Right hindlimb (tissue), 1 donor: ENCODE results near the gene ZP1.
A peak's percentile ranks its signal among the peaks of the same experiment; 100 is the strongest.
"Not testable (repeated sequence)": the region's sequence is repeated elsewhere in the genome, so short reads cannot be mapped to it uniquely, and the experiment has no call there.

ENCODE experiments used
- DNase-seq: peaks from one replicate; pipeline ENCODE4 v3.0.0-alpha.2; 2018

ZP1 gene

DNA sequence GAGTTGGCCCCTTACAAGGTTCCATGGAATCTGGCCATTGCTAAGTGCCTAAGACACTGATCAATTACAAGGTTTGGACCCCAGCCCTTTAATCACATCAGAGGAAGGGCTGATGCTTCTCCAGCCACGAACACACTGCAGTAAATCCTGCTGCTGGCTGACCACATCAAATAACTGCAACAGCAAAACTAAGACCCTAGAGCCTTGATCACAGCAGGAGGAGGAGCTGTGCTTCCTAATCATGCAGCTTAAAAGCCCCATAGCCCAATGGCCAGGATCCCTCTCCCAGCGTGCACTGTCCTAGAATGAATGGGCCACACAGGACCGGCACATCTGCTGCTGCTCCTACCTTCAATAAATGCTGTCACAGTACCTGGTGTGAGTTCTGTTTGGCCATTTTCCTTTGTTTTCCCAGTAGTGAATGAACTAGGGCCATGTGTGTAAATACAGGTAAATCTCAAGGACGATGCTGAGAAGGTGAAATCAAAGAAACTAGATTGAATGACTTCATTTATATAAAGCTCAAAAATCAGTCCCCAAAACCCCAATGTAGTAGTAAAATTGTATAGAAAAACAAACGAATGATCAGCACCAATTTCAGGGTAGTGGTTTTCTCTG, 12.7 kb downstream of the ZP1 start:
- no peak for DNase-seq

DNA sequence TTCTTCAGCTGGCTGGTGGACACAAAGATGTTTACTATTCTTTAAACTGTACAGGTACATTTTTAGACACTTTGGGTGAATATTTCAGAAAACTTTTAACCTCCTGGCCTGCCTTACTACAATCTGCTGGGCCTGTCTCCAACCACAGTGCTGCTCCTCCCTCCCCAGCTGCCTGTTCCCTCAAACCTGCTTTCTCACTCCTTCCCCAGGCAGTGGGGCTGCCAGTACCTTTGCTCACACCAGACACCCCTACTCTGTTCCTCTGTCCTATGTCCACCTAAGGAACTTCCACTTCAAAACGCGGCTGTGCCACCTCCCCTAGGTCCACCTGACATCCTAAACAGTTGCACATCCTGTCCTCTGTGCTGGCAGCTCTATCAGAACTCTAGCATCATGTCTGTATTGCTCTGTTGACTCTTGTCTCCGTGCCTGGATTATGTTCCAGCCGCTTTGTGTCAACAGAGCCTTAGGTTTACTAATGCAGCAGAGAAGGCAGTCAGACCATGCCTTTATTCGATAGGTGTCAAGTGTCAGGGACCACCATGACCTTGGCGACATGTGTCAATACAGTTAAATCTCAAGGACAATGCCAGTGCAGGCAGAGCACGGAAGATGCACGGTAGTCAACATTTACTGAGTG, 13.4 kb downstream of the ZP1 start:
- no peak for DNase-seq

DNA sequence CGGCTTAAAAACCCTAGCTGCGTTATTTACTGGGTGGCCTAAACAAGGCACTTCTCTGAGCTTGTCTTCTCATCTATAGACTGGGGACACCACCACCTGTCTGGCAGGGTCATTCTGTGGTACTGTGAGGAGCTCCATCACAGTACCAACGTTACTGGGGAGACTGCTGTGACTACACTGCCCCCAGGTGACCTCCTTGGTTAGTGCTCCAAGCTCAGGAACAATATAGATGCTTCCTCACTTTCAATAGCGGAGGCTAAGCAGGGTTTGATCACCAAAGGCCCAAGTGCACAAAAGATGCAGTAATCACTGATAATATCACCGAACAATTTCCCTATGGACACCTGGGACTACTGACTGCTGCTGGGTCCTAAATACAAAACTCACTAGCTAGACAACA, 20.2 kb downstream of the ZP1 start:
- no peak for DNase-seq

DNA sequence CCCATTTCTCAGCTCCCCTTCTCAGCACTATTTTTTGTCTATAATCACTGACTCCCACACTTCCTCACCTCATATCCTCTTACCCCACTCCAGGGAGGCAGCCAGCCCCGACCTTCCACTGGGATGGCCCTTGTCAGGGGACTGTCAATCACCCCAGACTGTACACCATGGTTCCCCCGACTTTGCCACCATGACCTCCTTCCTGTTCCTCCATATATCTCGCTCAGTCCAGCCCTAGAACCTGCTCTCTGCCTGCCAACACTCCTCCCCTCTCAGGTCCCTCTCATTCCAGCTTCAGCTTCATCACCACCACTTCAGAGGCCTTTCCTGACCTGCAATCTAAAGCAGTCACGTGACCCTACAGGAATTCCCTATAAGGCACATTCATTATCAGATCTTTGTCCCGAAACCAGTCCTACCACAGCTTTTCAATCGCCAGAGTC, 22.5 kb downstream of the ZP1 start:
- no peak for DNase-seq

DNA sequence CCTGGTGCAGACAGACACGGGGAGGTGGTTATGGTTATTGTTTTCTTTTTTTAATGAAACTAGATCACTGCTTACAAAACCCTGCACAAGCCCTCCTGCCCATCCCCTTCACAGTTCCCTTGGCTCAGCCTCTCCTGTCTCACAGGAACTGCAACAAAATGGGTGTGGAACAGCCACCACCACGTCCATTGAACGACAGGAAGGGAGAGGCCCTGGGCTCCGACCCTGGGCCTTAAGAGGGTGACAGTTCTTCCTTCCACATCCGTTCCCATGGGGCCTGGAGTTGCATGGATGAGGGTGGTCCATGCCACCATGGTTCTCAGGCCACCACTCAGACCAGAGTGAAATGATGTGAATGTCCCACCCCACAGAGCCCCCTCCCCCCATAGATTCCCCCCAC, 23.4 kb downstream of the ZP1 start:
- no peak for DNase-seq

DNA sequence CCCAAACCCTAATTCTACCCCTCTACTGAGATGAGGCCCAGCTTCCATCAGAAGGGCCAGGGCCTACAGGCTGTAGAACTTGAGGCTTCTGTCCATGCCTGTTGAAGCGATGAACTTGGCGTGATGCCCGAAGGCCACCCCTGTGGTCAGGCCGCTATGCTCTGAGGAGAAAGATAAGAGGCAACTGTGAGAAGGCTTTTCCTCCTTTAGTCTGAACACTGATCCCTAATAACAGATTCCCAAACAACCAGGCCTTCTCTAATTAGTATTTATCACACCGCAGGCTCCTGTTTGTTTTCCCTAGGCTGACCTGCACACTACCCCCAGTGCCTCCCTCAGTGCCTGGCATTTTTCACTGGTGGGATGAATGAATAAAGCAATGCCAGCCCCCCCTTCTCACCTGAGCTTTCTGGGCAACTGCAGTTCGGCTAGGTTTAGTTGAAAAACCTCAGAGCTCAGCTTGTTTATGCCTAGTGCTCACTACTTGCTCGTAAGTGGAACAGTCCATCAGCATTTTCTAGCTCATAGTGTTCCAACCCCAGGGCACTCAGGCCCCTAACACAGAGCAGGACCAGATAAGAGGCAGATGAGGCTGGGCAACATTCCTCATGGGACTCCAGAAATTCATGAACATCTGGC, 23.9 kb downstream of the ZP1 start:
- no peak for DNase-seq

DNA sequence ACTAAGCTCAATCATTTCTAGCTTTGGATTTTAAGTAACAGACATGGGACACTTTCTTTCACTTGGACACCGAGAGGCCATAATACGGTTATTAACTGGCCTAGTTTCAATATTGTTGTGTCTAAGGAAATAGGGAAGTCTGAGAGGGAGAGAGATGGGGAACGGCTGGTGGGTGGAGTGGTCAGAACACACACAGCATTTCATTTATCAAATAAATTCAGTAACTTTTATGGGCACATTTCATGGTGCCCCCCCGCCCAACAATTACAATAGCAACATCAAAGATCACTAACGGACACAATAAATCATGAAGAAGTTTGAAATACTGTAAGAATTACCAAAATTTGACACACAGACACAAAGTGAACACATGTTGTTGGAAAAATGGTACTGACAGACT, 28.3 kb downstream of the ZP1 start:
- DNase-seq: no peak

DNA sequence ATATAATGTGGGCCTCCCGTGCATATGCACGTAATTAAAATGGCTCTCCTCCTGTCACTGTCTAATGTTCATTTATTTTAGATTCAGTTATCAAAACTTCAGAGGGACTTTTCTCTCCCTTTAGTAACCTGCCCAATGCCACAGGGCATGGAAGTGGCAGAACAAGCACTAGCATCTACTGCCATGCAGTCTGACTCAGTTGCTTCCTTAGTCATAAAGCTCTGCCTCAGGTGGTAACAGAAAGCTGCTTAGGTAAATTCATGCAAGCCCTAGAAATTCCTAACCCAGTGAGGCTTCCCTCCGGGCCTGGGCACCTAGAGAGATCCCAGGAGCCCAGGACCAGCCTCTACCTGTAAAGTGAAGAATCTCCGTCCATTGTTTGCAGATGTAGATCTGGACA, 30.2 kb downstream of the ZP1 start:
- DNase-seq: no peak

DNA sequence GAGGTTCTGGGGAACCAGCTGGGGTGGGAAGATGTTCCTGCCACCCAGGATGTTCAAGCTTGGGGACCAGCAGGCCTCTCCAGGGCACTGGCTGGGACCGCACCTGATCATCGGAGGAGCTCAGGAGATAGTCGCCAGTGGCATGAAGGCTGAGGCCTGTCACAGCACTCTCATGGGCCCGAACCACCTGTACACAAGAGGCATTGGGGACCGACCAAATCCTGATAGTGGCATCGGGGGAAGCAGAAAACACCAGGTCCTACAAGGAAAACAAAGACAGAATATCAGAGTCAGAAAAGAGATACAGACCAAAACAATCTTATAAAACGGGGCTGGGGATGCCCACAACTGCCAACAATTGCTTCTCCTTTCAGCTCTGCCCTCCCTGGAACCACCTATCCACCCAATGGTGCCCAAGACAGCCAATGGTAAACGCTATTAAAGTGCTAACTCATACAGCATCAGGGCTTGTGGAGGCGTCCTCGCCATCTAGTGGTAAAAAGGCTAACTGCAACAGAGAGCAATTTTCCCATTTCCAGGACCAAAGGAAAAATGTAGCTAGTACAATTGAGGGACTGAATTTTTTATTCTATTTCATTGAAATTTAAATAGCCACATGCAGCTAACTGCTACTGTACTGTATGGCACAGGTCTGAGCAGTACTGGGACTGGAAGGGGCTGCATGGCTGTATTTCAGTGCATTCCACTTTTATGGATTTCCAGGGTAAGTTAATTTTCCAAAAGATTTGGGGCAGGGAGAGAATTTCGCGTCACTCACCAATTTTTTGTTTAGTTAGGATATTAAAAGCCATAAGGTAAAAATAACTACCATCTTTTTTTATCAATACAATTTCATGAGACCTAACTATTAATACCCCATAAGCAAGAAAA, 31.9 kb downstream of the ZP1 start:
- peak; percentile 43 for DNase-seq

DNA sequence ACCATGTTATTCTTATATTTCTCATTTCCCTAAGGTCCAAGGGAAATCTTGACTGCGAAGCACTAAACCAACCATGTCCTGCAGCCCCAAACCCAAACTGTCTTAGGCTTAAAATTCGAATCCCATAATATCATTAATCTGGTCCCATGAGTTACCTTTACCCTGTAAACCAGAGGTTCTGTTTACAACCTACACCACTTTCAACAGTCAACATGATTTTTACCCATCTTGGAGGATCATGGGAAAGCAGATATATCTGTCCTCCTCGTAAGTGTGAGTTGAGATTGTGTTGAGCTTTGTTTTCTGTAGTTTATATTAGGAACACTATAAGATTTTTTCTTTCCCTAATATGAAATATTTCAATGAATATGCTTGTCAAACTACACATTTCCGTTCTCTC, 32.6 kb downstream of the ZP1 start:
- no peak for DNase-seq

DNA sequence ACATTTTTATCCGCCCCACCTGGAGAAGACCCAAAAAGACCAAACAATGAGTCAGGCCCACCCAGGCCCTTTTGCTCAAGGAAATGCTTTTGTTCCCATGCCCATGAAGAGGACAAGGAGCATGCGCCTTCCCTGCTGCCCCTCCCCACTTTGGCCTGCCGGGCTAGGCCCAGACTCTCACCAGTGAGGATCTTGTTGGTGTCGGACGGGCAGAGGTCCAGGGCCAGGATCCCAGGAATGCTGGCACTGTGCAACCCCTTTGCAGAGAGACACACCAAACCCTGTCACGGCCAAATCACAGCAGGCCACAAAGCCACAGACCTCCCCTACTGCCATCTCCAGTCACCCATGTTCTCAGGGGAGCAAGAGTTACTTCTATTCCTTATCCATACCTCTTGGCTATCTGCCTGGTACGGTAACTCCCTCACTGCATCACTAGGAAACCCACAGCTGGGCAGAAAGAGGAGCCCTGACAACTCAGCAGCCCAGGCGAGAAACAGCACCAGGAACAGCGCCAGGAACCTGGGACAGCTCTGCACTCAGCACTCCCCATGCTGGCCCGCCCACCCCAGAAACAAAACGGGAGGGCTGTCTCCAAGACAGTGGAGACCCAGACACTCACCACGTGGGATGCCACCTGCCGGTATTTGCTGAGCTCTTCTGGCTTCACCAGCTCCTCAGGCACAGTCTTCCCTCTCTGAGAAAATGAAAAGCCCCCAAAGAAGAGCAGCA, 33.5 kb downstream of the ZP1 start:
- DNase-seq: no peak

DNA sequence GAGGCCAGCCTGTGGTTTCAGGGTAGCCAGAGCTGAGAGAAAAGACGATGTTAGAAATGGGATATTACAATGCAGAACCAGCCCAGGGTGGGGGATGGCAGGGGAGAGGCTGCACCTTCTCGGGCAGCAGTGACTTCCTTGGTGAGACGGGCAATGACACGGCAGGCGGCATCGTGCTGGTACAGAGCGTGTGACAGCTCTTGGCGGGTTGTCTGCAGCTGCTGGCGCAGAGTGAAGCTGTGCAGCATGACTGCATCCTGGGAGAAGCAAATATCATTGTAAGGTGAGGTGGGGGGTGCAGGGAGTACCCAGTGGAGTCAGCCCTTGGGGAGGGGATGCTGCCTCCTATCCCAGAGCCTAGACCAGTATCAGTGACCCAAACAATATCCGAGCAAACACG, 35.3 kb downstream of the ZP1 start:
- DNase-seq: no peak

DNA sequence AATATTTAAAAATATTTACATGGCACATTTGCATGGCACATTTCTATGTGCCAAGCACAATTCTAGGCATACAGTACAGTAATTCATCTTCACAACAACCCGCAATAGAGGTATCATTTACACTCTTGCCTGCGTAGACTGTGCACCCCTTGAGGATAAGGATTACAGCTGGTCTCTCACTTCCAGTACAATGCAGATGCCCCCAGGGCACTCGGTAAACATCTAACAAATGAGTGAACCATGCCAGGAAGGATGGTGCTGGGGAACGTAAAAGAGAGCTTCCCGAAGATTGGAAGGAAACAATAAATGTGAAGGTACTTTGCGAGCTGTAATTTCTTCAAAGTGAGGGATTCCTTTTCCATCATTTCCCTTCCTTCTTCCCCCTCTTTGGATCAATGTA, 37.7 kb downstream of the ZP1 start:
- no peak for DNase-seq

DNA sequence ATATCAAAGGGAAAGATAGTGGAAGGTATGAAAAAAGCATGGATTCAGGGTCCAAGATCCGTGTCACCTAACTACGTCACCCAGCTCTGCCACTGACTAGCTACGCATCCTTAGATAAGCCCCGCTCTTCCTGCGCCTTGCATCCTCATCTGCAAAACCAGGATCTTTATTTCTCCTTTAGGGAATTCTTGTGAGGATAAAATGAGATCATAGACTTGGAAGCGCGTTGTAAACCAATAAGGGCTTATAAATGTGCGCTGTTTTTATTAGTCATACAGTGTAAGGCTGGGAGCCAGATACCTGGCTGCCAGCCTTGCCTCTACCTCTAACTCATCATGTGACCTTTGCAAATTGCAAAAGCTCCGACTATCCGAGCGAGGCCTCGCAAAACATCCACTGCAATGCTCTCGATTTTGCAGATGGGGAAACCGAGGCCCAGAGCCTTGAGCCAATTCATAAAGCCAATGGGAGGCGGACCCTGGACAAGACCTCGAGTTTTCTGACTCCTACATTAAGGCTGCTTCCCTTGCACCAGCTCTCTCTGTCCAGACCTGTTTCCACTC, 38.3 kb downstream of the ZP1 start:
- no peak for DNase-seq

DNA sequence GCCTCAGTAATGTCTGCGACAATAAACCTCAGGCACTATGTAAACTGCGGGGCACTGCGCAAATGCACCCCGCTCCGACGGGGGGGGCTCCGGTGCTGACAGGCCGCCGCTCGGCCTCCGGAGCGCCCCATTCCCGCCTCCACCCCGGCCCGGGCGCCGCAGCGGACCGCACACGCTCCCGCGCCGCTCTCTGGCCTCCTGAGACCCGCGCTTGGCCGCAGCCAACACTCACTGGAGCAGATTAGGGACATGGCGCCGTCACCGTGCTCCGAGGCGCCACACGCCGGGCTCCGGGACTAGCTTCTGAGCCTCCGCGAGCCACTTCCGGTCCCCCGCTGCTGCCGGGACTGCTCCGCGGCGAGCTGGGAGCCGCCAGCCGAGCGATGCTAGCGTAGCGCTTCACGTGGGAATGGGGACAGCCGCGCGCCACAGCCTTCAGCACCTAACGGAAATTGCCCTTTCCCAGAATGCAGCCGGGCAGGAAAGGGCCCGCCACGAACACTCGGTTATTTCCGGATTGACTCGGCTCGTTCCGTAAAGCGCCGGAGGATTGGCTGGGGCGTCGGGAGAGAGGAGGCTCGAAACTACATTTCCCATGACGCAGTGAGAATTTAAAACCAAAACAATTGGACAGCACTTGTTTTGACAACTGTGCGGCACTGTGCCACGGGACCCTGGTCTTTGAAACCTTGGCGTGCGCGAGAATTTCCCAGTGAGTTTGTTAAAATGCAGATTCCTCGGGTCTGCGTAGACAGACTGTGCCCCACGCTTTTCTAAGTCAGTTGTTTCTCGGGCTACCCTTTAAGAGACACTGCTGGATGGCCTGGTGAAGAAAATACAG, 39.0 kb downstream of the ZP1 start, which contains the start of gene PRPF19:
Gene PRPF19, minus strand, starts transcription at position 454 of the 841 bp plus-strand sequence. Its CDS starts 203 bp downstream, at position 251.
- peak; percentile 99 for DNase-seq

DNA sequence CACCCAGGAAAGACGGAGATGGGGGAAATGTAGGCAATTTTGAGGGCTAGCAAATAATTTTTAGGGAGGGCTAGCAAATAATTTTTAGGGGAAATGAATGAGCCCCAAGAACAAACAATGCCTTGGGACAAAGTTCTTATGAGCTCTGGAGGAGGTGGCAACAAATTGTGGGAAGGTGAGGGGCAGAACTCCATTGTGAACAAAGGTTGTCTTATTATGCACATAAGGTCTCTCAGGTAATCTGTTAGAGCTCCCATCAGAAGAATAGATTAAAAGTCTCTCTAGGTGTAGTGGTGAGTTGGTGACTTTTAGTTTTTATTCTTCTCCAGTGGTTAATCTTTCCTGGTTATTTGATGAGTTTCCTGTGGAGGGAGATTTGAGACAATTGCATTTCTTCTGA, 41.5 kb downstream of the ZP1 start:
- DNase-seq: no peak

DNA sequence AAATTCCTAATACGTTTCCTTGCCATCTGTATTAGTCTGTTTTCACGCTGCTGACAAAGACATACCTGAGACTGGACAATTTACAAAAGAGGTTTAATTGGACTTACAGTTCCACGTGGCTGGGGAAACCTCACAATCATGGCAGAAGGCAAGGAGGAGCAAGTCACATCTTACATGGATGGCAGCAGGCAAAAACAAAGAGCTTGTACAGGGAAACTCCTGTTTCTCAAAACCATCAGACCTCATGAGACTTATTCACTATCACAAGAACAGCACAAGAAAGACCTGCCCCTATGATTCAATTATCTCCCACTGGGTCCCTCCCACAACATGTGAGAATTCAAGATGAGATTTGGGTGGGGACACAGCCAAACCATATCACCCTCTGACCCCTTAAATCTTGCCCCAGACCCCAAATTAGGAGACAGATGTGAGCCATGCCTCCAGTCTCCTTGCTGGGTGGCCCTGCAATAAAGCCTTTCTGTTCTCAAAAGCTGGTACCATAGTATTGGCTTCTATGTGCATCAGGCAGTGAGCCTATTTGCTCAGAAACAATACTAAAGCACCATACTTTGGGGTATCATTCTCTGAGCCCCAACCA, 42.4 kb downstream of the ZP1 start:
- not testable (repeated sequence) for DNase-seq

DNA sequence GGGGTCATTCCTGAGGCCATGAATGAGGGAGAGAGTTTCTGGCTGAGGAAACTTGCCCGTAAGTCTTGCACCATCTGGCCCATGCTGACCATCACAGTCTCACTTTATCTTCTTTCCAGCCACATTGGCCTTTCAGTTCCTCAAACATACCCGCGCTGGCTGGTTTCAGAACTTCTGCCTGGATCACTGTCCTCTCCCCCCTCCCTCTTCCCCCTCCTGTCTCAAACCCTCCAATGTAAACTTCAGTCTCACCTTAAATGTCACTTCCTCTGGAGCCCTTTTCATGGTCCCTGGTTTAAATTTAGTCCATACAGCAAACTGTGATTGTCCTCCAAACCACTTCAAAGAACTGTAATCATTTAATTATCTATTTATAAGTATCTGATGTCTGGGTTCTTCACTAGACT, 42.9 kb downstream of the ZP1 start:
- DNase-seq: no peak

DNA sequence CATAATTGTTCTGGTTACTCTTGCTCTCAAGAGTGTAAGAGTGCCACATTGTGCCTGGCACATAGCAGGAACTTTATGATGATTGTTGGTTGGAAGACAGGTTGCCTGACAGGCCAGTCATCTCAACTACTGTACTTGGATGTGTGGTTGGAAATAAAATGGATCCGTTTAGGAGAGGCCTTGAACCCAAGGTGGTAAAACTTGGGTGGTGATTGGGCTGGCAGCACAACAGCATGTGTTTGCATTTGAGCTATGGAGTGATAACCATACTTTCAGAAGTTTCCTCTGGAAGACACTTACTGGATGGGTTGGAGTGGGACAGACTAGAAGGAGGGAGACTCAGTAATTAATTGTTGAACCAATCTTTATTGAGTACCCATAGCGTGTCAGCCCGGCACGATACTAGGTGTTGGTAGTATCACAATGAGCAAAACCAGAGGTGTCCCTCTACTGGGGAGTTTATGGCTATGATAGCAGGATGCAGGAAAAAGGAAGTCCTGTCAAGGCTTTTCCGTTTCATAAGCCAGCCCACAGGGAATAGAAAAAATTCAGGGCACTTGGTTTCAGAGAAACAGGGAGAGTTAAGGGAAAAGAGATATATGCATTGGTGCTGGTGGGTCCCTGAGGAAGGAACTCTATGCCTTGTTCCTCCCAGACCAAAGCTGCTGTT, 43.5 kb downstream of the ZP1 start:
- no peak for DNase-seq

DNA sequence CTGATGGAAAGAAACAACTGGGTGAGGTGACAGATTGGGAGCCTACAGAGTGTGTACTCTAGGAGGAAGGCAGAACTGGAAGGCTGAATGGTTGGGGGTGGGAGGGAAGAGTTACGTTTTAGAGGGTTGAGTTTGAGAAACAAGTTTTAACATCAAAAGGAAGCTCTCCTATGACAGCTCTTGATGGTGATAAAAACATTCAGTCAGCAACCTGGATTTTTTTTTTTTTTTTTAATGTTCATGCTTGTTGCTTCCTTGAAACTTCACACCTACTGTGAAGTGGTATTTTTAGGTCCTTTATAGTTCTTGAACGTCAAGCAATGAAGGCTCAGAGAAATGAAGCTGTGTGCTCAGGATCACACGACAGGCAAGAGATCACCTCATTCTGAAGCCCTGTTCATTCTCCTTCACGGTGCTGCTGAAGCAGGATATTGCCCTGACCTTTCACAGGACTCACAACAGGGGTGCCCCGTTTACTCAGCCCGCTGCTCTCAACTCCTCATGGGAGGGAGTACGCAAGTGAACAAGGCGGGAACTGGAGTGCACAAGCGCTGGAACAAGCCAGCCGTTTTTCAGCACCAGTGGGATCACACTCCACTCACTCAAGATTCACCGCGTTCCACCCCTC, 45.0 kb downstream of the ZP1 start:
- no peak for DNase-seq
